ENCODE results near the gene SULF2. TPM values are rescaled to one million over a fixed set of nuclear protein-coding genes. Genes with fewer than 3 reads are reported as not detected.

Gene SULF2
- total RNA-seq, 1 donor from 2014 or later, result 0.20 TPM

- CTCF ChIA-PET, result interaction anchor here (1.0 kb wide), 1 partner anchor 901 kb away, joined by 3 read pairs; no protein-coding TSS in a partner anchor
- no peak overlapping the region for H3K27ac Mint-ChIP-seq
- intact Hi-C loops (cut with micrococcal nuclease), result no loop called here
- H3K27me3 Mint-ChIP-seq, result peaks cover 4% of the 10 kb centered on the region
- POLR2A ChIA-PET, result no interaction called here
- no peaks in the 10 kb centered on the region for H3K9me3 Mint-ChIP-seq
- TF ChIP-seq, protein P1, sequence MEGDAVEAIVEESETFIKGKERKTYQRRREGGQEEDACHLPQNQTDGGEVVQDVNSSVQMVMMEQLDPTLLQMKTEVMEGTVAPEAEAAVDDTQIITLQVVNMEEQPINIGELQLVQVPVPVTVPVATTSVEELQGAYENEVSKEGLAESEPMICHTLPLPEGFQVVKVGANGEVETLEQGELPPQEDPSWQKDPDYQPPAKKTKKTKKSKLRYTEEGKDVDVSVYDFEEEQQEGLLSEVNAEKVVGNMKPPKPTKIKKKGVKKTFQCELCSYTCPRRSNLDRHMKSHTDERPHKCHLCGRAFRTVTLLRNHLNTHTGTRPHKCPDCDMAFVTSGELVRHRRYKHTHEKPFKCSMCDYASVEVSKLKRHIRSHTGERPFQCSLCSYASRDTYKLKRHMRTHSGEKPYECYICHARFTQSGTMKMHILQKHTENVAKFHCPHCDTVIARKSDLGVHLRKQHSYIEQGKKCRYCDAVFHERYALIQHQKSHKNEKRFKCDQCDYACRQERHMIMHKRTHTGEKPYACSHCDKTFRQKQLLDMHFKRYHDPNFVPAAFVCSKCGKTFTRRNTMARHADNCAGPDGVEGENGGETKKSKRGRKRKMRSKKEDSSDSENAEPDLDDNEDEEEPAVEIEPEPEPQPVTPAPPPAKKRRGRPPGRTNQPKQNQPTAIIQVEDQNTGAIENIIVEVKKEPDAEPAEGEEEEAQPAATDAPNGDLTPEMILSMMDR (IDR thresholded peaks at IDR 0.05), result no peak
- no peaks in the 10 kb centered on the region for H3K36me3 Mint-ChIP-seq (ENCODE audit: low read depth)
- no peak overlapping the region for H3K4me3 Mint-ChIP-seq
- ATAC-seq (ENCODE audit: low read depth) (no peak), DNase-seq (no peak)
- H3K4me1 Mint-ChIP-seq, result peaks cover 3% of the 10 kb centered on the region
Observed at GRCh38 chr20:47719625-47720024, 65.7 kb downstream of the SULF2 start.

DNA sequence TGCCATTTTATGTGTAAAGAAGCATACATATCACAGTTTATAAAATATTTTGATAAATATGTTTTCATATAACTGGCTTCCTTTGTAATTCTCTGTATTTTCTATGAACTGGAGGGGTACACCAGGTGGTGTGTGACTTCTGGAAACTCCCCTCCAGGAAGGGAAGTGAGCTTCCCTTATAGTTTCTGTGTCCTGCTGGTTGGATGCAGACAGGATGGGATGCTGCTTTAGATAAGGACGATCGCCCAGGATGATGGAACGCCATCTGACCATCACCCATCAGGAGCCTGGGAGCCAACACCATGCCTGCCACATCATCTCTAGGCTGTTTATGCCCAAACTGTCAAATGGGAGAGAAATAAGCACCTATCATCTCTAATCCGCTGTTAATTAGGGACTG lies 66.1 kb downstream of the SULF2 start:
- ChIA-PET POLR2A (no interaction called here), CTCF (interaction anchor here (1.0 kb wide), 1 partner anchor 901 kb away, joined by 3 read pairs; no protein-coding TSS in a partner anchor)
- intact Hi-C loops (cut with micrococcal nuclease), result no loop called here
- peaks cover 8% of the 10 kb centered on the region for H3K27me3 Mint-ChIP-seq
- H3K9me3 Mint-ChIP-seq, result no peaks in the 10 kb centered on the region
- ATAC-seq (ENCODE audit: low read depth) (no peak), DNase-seq (no peak)
- H3K36me3 Mint-ChIP-seq (ENCODE audit: low read depth), result no peaks in the 10 kb centered on the region
- H3K27ac Mint-ChIP-seq, result no peak overlapping the region
- TF ChIP-seq, protein P1 (IDR thresholded peaks at IDR 0.05), result no peak
- H3K4me1 Mint-ChIP-seq, result peaks cover 3% of the 10 kb centered on the region
- no peak overlapping the region for H3K4me3 Mint-ChIP-seq

- TF ChIP-seq, protein P1 (IDR thresholded peaks at IDR 0.05), result no peak
- no peak for ATAC-seq (ENCODE audit: low read depth)
- CTCF ChIA-PET, result no interaction called here
- DNase-seq, result no peak
- H3K27me3 Mint-ChIP-seq, result peaks cover 9% of the 10 kb centered on the region
- intact Hi-C loops (cut with micrococcal nuclease), result no loop called here
- H3K36me3 Mint-ChIP-seq (ENCODE audit: low read depth), result no peaks in the 10 kb centered on the region
- no peak overlapping the region for H3K4me3 Mint-ChIP-seq
- H3K4me1 Mint-ChIP-seq, result peaks cover 3% of the 10 kb centered on the region
- no peak overlapping the region for H3K27ac Mint-ChIP-seq
- no peaks in the 10 kb centered on the region for H3K9me3 Mint-ChIP-seq
- POLR2A ChIA-PET, result no interaction called here
Observed at GRCh38 chr20:47718398-47718797, 66.9 kb downstream of the SULF2 start.

DNA sequence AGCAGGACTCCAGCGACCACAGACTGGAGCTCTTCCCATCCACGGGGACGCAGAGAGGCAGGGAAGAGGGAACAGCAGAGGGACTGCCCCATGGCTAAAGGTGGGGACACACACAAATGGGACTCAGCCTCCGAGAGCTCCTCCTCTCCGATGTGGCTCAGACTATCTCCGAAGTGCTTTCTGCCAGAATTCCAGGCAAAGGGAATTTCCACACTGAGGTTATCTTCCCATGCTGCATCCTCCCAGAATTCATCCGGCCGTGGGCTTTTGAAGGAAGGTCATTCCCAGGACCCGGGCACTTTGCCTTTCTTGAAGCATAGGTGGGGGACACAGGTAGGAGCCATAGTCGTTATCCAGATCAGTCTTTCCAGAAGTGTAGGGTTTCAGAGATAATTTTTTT lies 67.9 kb downstream of the SULF2 start:
- Mint-ChIP-seq H3K4me1 (no peaks in the 10 kb centered on the region), H3K4me3 (no peak overlapping the region), H3K27ac (no peak overlapping the region), H3K9me3 (no peaks in the 10 kb centered on the region), H3K27me3 (peaks cover 11% of the 10 kb centered on the region), H3K36me3 (ENCODE audit: low read depth) (no peaks in the 10 kb centered on the region)
- TF ChIP-seq, protein P1 (IDR thresholded peaks at IDR 0.05), result no peak
- ATAC-seq (ENCODE audit: low read depth) (no peak), DNase-seq (no peak)
- intact Hi-C loops (cut with micrococcal nuclease), result no loop called here
- CTCF ChIA-PET, result interaction anchor here (1.8 kb wide), 1 partner anchor 903 kb away, joined by 3 read pairs; no protein-coding TSS in a partner anchor
- POLR2A ChIA-PET, result no interaction called here

GRCh38 chr20:47713878-47714450 lies 71.3 kb downstream of the SULF2 start:
- peaks cover 12% of the 10 kb centered on the region for H3K27me3 Mint-ChIP-seq
- ChIA-PET POLR2A (no interaction called here), CTCF (interaction anchor here (1.1 kb wide), 1 partner anchor 11 kb away, joined by 3 read pairs; no protein-coding TSS in a partner anchor)

More at GRCh38 chr20:47713878-47714450, 71.3 kb downstream of the SULF2 start:
- TF ChIP-seq, protein P1 (IDR thresholded peaks at IDR 0.05), result no peak
- intact Hi-C loops (cut with micrococcal nuclease), result no loop called here
- ATAC-seq (ENCODE audit: low read depth), result no peak
- no peak overlapping the region for H3K27ac Mint-ChIP-seq
- H3K4me3 Mint-ChIP-seq, result no peak overlapping the region
- no peaks in the 10 kb centered on the region for H3K9me3 Mint-ChIP-seq
- no peaks in the 10 kb centered on the region for H3K36me3 Mint-ChIP-seq (ENCODE audit: low read depth)
- no peak for DNase-seq
- peaks cover 2% of the 10 kb centered on the region for H3K4me1 Mint-ChIP-seq
